Spleen (tissue), 7 donors: ENCODE data around the gene PNPLA8.

ENCODE experiments used
- CTCF ChIP-seq, 11 experiments: fragments of 200-600 bp in 7 of 11; fragments of 450-650 bp in 4 of 11; sonication (generic) in 4 of 11; IDR thresholded peaks in 8 of 11; conservative IDR thresholded peaks in 3 of 11; 1 replicate in 7 of 11; 2 replicates in 4 of 11; pipeline versions ENCODE4 v1.4.0 to v1.8.0; 2016 to 2021; ENCODE audit warnings: antibody characterized with exemption in 11 of 11, inconsistent platforms in 4 of 11, mild to moderate bottlenecking in 1 of 11
- POLR2A ChIP-seq, 3 donors: fragments of 450-650 bp; IDR thresholded peaks; one replicate each; pipeline ENCODE4 v1.5.1; 2017; ENCODE audit warnings: antibody characterized with exemption in 3 of 3, mild to moderate bottlenecking in 1 of 3
- POLR2AphosphoS5 ChIP-seq, 3 donors: sonication (generic); formaldehyde crosslinking; IDR thresholded peaks; one replicate each; pipeline ENCODE4 v1.5.1; 2017; ENCODE audit warnings: antibody characterized with exemption in 3 of 3
- donor health status: DM: no; HTN: no; CAD: no; lungs with moderate emphysema.
- donor health status: DM: no; HTN: no; CAD: no.
- donor health status: DM: no; HTN: no; CAD: no.

DNA sequence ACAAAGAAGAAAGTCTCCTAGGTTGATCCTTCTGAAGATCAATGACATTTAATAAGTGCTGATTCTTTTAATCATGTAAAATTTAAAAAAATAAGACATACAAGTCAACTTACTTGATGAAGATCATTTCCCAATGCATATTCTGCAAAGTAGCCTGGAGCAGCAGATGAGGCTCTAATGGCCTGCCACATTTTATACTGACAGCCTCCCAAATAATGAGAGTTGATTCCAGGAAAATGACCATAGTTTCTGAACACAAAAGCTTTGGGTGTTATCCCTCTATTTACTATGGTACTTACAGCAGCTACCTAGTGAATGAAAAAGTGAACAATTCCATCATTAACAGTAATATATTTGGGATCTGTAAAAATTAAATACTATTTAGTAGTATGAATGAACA, 38.3 kb downstream of the PNPLA8 start:
- TF ChIP-seq CTCF (IDR thresholded peaks at IDR 0.05 in 8 of 11, conservative IDR thresholded peaks at IDR 0.05 in 3 of 11) (no peak), POLR2A (IDR thresholded peaks at IDR 0.05) (no peak), POLR2AphosphoS5 (IDR thresholded peaks at IDR 0.05) (no peak)
